ENCODE results near the gene TMEM119. TPM values are rescaled to one million over a fixed set of nuclear protein-coding genes. Genes with fewer than 3 reads are reported as not detected.

Gene TMEM119
- total and polyA plus RNA-seq, 2 of the 13 experiments (the other 11 are each of a cell fraction or from before 2014, with no cell fraction given) = not detected

DNA sequence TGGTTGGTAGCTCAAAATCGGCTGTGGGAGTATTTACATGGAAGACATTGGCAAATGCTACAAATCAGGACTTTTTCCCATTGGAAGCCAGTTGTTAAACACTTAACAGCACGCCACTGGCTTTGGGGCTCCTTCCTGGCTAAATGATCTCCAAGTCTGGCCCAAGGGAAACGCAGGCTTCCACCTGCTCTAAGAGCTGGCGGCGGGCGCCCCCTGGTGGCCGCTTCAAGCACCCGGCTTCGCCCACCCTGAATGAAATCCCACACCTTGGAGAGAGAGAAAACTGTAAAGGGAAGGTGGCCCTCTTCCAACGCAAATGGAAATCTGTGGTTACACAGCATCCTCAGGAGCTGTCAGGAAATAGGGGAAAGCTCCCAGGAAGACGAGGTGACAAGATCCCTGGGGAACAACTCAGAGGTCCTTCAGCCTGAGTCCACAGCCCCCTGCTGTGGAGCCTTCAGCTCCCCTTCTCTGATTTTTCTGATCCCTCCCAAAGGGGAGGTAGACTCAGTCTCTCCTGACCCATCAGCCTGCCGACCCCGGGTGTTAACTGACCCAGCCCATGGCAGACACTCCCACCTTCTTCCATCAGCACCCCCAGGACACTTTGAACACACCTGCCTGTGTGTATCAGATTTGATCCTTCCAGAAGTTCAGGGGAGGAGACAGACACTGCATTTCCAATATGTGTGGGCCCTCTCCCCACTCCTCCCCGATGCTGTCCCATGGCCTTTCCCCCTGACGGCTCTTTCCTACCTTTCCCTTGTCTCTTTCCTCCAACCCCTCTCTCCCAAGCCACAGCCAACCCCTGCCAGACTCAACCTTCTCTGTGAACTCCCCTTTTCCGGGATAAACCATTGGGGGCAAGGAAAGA is 20.4 kb upstream of the TMEM119 start (continued):
- TF ChIP-seq ZNF256 (CRISPR knock-in tag; conservative IDR thresholded peaks at IDR 0.05) = no peak
- no peak for TF ChIP-seq ZNF543 (CRISPR knock-in tag; IDR thresholded peaks at IDR 0.05)
- TF ChIP-seq ZNF263 (CRISPR knock-in tag; IDR thresholded peaks at IDR 0.05) = no peak
- no peak for TF ChIP-seq ZNF572 (CRISPR knock-in tag; IDR thresholded peaks at IDR 0.05)
- TF ChIP-seq KLF6 (CRISPR knock-in tag; IDR thresholded peaks at IDR 0.05) = no peak
- TF ChIP-seq, protein P1, sequence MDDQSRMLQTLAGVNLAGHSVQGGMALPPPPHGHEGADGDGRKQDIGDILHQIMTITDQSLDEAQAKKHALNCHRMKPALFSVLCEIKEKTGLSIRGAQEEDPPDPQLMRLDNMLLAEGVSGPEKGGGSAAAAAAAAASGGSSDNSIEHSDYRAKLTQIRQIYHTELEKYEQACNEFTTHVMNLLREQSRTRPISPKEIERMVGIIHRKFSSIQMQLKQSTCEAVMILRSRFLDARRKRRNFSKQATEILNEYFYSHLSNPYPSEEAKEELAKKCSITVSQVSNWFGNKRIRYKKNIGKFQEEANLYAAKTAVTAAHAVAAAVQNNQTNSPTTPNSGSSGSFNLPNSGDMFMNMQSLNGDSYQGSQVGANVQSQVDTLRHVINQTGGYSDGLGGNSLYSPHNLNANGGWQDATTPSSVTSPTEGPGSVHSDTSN (CRISPR knock-in tag; IDR thresholded peaks at IDR 0.05; ENCODE audit: borderline replicate concordance) = no peak
- TF ChIP-seq, protein P2, sequence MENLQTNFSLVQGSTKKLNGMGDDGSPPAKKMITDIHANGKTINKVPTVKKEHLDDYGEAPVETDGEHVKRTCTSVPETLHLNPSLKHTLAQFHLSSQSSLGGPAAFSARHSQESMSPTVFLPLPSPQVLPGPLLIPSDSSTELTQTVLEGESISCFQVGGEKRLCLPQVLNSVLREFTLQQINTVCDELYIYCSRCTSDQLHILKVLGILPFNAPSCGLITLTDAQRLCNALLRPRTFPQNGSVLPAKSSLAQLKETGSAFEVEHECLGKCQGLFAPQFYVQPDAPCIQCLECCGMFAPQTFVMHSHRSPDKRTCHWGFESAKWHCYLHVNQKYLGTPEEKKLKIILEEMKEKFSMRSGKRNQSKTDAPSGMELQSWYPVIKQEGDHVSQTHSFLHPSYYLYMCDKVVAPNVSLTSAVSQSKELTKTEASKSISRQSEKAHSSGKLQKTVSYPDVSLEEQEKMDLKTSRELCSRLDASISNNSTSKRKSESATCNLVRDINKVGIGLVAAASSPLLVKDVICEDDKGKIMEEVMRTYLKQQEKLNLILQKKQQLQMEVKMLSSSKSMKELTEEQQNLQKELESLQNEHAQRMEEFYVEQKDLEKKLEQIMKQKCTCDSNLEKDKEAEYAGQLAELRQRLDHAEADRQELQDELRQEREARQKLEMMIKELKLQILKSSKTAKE (CRISPR knock-in tag; IDR thresholded peaks at IDR 0.05; ENCODE audit: borderline replicate concordance) = no peak
- peak; percentile 43; the same call in 1 of the 2 replicates for TF ChIP-seq KDM2A (CRISPR knock-in tag; IDR thresholded peaks at IDR 0.05; ENCODE audit: borderline replicate concordance, low read depth)
- TF ChIP-seq ZNF530 (CRISPR knock-in tag; IDR thresholded peaks at IDR 0.05; ENCODE audit: low read depth) = no peak
- no peak for TF ChIP-seq MTF2 (CRISPR knock-in tag; IDR thresholded peaks at IDR 0.05; ENCODE audit: borderline replicate concordance)
- TF ChIP-seq ZNF724P (CRISPR knock-in tag; IDR thresholded peaks at IDR 0.05; ENCODE audit: borderline replicate concordance) = no peak
- TF ChIP-seq ZNF644 (CRISPR knock-in tag; IDR thresholded peaks at IDR 0.05; ENCODE audit: low read depth) = no peak
- TF ChIP-seq FOXK1 (CRISPR knock-in tag; IDR thresholded peaks at IDR 0.05; ENCODE audit: borderline replicate concordance, low read depth) = no peak
- TF ChIP-seq, protein P3, sequence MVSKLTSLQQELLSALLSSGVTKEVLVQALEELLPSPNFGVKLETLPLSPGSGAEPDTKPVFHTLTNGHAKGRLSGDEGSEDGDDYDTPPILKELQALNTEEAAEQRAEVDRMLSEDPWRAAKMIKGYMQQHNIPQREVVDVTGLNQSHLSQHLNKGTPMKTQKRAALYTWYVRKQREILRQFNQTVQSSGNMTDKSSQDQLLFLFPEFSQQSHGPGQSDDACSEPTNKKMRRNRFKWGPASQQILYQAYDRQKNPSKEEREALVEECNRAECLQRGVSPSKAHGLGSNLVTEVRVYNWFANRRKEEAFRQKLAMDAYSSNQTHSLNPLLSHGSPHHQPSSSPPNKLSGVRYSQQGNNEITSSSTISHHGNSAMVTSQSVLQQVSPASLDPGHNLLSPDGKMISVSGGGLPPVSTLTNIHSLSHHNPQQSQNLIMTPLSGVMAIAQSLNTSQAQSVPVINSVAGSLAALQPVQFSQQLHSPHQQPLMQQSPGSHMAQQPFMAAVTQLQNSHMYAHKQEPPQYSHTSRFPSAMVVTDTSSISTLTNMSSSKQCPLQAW (CRISPR knock-in tag; IDR thresholded peaks at IDR 0.05) = 0 out of 2 replicates have a peak, but pooled peaks have one; percentile 46
- TF ChIP-seq ZBTB8A (CRISPR knock-in tag; IDR thresholded peaks at IDR 0.05; ENCODE audit: borderline replicate concordance, low read depth) = no peak
- no peak for TF ChIP-seq MBD4 (IDR thresholded peaks at IDR 0.05; ENCODE audit: borderline replicate concordance, low read length)
- TF ChIP-seq ZNF468 (CRISPR knock-in tag; IDR thresholded peaks at IDR 0.05) = no peak
- TF ChIP-seq GZF1 (CRISPR knock-in tag; IDR thresholded peaks at IDR 0.05) = peak; percentile 86; the same call in 1 of the 2 replicates
- peak; percentile 69 for TF ChIP-seq SMC3 (IDR thresholded peaks at IDR 0.05; ENCODE audit: low read length)
- TF ChIP-seq, protein P4, sequence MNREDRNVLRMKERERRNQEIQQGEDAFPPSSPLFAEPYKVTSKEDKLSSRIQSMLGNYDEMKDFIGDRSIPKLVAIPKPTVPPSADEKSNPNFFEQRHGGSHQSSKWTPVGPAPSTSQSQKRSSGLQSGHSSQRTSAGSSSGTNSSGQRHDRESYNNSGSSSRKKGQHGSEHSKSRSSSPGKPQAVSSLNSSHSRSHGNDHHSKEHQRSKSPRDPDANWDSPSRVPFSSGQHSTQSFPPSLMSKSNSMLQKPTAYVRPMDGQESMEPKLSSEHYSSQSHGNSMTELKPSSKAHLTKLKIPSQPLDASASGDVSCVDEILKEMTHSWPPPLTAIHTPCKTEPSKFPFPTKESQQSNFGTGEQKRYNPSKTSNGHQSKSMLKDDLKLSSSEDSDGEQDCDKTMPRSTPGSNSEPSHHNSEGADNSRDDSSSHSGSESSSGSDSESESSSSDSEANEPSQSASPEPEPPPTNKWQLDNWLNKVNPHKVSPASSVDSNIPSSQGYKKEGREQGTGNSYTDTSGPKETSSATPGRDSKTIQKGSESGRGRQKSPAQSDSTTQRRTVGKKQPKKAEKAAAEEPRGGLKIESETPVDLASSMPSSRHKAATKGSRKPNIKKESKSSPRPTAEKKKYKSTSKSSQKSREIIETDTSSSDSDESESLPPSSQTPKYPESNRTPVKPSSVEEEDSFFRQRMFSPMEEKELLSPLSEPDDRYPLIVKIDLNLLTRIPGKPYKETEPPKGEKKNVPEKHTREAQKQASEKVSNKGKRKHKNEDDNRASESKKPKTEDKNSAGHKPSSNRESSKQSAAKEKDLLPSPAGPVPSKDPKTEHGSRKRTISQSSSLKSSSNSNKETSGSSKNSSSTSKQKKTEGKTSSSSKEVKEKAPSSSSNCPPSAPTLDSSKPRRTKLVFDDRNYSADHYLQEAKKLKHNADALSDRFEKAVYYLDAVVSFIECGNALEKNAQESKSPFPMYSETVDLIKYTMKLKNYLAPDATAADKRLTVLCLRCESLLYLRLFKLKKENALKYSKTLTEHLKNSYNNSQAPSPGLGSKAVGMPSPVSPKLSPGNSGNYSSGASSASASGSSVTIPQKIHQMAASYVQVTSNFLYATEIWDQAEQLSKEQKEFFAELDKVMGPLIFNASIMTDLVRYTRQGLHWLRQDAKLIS (CRISPR knock-in tag; IDR thresholded peaks at IDR 0.05) = no peak
- TF ChIP-seq NAIF1 (CRISPR knock-in tag; IDR thresholded peaks at IDR 0.05; ENCODE audit: borderline replicate concordance) = no peak
